Measurements from ENCODE around the gene CPEB3. TPM values are rescaled to one million over a fixed set of nuclear protein-coding genes. Genes with fewer than 3 reads are reported as not detected.

The CPEB3 gene
- total RNA-seq, 1 donor from 2014 or later = 1.1 TPM

DNA sequence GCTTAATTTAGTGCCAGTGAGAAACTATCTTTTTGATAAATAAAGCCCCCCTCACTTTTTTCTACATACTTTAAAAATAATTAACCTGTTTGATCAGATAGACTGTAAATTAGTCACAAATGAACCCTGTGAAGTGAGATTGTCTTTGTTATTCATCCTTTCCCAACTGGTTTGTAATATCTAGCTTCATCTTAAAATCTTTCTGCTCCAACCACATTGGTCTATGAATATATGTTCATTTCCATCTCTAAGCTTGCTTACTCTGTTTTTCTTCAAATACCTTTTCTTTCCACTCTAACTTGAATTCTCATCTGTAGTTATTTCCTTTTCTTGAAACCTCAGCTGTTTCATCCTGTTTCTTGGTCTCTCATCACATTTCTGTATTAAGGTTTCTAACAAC is 12.2 kb upstream of the CPEB3 start:
- TF ChIP-seq, protein P1, sequence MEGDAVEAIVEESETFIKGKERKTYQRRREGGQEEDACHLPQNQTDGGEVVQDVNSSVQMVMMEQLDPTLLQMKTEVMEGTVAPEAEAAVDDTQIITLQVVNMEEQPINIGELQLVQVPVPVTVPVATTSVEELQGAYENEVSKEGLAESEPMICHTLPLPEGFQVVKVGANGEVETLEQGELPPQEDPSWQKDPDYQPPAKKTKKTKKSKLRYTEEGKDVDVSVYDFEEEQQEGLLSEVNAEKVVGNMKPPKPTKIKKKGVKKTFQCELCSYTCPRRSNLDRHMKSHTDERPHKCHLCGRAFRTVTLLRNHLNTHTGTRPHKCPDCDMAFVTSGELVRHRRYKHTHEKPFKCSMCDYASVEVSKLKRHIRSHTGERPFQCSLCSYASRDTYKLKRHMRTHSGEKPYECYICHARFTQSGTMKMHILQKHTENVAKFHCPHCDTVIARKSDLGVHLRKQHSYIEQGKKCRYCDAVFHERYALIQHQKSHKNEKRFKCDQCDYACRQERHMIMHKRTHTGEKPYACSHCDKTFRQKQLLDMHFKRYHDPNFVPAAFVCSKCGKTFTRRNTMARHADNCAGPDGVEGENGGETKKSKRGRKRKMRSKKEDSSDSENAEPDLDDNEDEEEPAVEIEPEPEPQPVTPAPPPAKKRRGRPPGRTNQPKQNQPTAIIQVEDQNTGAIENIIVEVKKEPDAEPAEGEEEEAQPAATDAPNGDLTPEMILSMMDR (IDR thresholded peaks at IDR 0.05) = no peak
- peaks cover 16% of the 10 kb centered on the region for H3K4me1 Mint-ChIP-seq (ENCODE audit: low read depth)
- DNase-seq (ENCODE audit: low spot score) = no peak
- no peaks in the 10 kb centered on the region for H3K9me3 Mint-ChIP-seq (ENCODE audit: low read depth)
- H3K27me3 Mint-ChIP-seq (ENCODE audit: low read depth) = no peaks in the 10 kb centered on the region
- H3K36me3 Mint-ChIP-seq (ENCODE audit: low read depth) = peaks cover 2% of the 10 kb centered on the region
- H3K27ac Mint-ChIP-seq (ENCODE audit: unreplicated experiment) = no peak overlapping the region
- no peak overlapping the region for H3K4me3 Mint-ChIP-seq (ENCODE audit: unreplicated experiment)

DNA sequence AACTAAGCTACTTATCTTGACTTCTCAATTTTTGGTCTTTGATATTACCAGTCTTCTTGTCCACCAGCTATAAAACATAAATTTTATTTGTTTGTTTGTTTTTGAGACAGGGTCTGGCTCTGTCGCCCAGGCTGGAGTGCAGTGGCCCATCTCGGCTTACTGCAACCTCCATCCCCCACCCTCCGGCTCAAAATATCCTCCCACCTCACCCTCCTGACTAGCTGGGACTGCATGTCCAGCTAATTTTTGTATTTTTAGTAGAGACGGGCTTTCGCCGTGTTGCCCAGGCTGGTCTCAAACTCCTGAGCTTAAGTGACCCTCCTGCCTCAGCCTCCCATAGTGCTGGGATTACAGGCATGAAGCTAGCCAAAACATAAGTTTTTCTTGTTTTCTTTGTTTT is 7.6 kb upstream of the CPEB3 start:
- Mint-ChIP-seq H3K4me1 (ENCODE audit: low read depth) (peaks cover 27% of the 10 kb centered on the region), H3K9me3 (ENCODE audit: low read depth) (no peaks in the 10 kb centered on the region), H3K36me3 (ENCODE audit: low read depth) (peaks cover 7% of the 10 kb centered on the region), H3K27me3 (ENCODE audit: low read depth) (no peaks in the 10 kb centered on the region), H3K27ac (ENCODE audit: unreplicated experiment) (no peak overlapping the region), H3K4me3 (ENCODE audit: unreplicated experiment) (no peak overlapping the region)
- TF ChIP-seq, protein P1 (IDR thresholded peaks at IDR 0.05) = no peak
- DNase-seq (ENCODE audit: low spot score) = no peak

DNA sequence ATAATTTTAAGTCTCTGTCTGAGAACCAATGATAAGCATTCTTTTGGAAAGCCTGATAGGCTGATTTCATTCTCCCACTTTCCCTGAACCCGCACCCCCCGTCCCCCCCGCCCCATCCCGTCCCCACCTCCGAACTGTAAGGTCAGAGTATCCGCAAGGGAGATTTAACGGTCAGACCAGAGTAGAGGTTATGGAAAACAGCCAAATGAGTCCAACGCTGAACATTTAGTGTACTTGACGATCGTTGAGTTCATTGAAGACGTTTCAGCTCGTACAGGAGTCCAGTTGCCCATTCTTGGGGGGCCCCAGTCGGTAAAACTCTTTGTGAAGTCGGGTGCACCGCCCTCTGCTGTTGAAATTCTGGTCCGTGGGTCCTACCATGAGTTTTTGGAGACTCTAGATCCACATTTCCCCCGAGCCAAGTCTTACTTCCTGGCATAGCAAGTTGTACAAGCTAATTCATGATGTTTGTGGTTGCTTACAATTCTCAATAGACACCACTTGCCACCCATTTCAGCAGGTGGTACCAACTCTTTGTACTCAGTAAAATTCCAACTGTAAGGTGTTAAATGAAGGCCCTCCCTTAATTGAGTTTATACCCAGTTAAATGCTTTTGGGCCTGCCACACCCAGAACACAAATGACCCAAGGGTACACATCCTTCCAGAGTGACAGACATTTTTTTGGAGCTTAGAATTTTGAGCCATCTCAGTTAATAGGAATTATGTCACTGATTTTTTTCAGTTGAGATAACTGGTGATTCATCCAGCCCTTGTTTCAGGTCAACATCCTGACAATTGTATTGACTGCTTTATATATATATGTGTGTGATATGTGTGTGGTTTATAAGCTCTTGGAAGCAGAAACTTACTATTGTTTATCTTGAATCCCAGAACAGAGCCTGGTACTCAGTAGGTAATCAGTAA is 1.3 kb upstream of the CPEB3 start:
- no peaks in the 10 kb centered on the region for H3K27me3 Mint-ChIP-seq (ENCODE audit: low read depth)
- TF ChIP-seq, protein P1 (IDR thresholded peaks at IDR 0.05) = peak; percentile 78
- peak overlapping the region; percentile 74 for H3K27ac Mint-ChIP-seq (ENCODE audit: unreplicated experiment)
- DNase-seq (ENCODE audit: low spot score) = no peak
- peaks cover 30% of the 10 kb centered on the region for H3K4me1 Mint-ChIP-seq (ENCODE audit: low read depth)
- H3K9me3 Mint-ChIP-seq (ENCODE audit: low read depth) = no peaks in the 10 kb centered on the region
- peaks cover 5% of the 10 kb centered on the region for H3K36me3 Mint-ChIP-seq (ENCODE audit: low read depth)
- H3K4me3 Mint-ChIP-seq (ENCODE audit: unreplicated experiment) = peak overlapping the region; percentile 81

- peaks cover 5% of the 10 kb centered on the region for H3K36me3 Mint-ChIP-seq (ENCODE audit: low read depth)
- peaks cover 30% of the 10 kb centered on the region for H3K4me1 Mint-ChIP-seq (ENCODE audit: low read depth)
- H3K27me3 Mint-ChIP-seq (ENCODE audit: low read depth) = no peaks in the 10 kb centered on the region
- H3K4me3 Mint-ChIP-seq (ENCODE audit: unreplicated experiment) = peak overlapping the region; percentile 81
- no peak for DNase-seq (ENCODE audit: low spot score)
- no peaks in the 10 kb centered on the region for H3K9me3 Mint-ChIP-seq (ENCODE audit: low read depth)
- TF ChIP-seq, protein P1 (IDR thresholded peaks at IDR 0.05) = no peak
- H3K27ac Mint-ChIP-seq (ENCODE audit: unreplicated experiment) = peak overlapping the region; percentile 71
Observed at GRCh38 chr10:92291616-92291865, 663 bp upstream of the CPEB3 start.

DNA sequence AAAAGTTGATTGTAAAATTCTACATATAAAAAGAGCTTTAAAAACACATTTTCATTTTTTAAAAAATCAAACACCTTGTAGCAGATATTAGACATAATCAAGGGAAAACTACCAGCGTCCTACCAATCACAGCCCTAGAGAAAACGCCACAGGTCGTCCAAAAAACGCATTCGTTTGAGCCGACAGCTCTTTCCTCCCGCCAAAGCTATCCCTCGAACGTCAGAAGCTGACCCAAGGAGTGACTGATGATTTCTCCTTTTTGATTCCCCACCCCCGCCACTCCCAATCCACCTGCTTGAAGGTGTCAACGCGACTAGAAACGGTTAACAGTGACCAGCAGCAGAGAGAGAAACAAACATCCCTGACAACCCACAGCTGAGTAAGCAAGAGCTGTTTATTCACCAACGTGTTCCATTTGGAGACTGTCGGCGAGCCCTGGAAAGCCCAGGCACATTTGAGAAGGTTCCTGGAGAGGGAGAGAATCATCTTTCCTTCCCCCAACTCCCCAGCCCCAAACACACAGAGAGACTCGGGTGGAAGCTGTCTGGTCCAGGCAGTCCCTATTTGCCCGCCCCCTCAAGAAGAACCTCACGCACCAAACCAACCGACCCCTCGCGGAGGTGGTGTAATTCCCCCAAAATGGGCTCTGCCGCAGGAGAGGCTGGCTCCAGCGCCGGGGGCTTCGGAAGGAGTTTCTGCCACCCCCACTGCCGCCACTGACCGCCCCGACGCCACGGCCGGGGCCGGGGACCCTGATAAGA is 622 bp downstream of the CPEB3 start:
- no peak for DNase-seq (ENCODE audit: low spot score)
- Mint-ChIP-seq H3K4me1 (ENCODE audit: low read depth) (peaks cover 30% of the 10 kb centered on the region), H3K36me3 (ENCODE audit: low read depth) (peaks cover 5% of the 10 kb centered on the region), H3K27ac (ENCODE audit: unreplicated experiment) (peak overlapping the region; percentile 71), H3K27me3 (ENCODE audit: low read depth) (no peaks in the 10 kb centered on the region), H3K4me3 (ENCODE audit: unreplicated experiment) (peak overlapping the region; percentile 81), H3K9me3 (ENCODE audit: low read depth) (no peaks in the 10 kb centered on the region)
- TF ChIP-seq, protein P1 (IDR thresholded peaks at IDR 0.05) = no peak

Measured in chondrocyte (in vitro differentiated cells).